GM12878 (cell line): Measurements from ENCODE around the gene CAB39. TPM values are rescaled to one million over a fixed set of nuclear protein-coding genes. Genes with fewer than 3 reads are reported as not detected.

Source experiments
- ATAC-seq: fragments of 200-7000 bp; cut with Tn5 transposase; 3 replicates; pipeline ENCODE4 v1.9.1; 2020; ENCODE audit warnings: mild to moderate bottlenecking, moderate library complexity
- BruUV-seq: library from RNA; stranded (reverse); fragments of 400-500 nt; replicated peaks from 2 replicates; lab custom pipeline; 2021; lab: Mats Ljungman, UMichigan
- CTCF ChIA-PET: fragments of 300-600 bp; sonication (Branson Sonifier 250); formaldehyde crosslinking; extraction: SDS; loops from one replicate; lab custom pipeline; 2021; ENCODE audit warnings: inconsistent platforms; lab: Yijun Ruan, JAX
- POLR2A ChIA-PET: fragments of 350-600 bp; formaldehyde crosslinking; extraction: SDS; loops from one replicate; lab custom pipeline; 2021; ENCODE audit warnings: inconsistent platforms; lab: Charles Lee
- RAD21 ChIA-PET: fragments of 300-600 bp; sonication (Branson Sonifier 250); formaldehyde crosslinking; loops from one replicate; lab custom pipeline; 2023; ENCODE audit warnings: antibody characterized with exemption; ENCODE audit not compliant: unreplicated experiment; lab: Charles Lee
- SMC1A ChIA-PET: fragments of 300-600 bp; sonication (Branson Sonifier 250); formaldehyde crosslinking; loops from one replicate; lab custom pipeline; 2023; ENCODE audit not compliant: unreplicated experiment, uncharacterized antibody; lab: Charles Lee
- DNase-seq: peaks from one replicate; pipeline ENCODE4 v3.0.0-alpha.2; 2011; ENCODE audit warnings: low read depth, low spot score
- FAIRE-seq: peaks from 3 replicates; lab custom pipeline; 2011; peaks lifted over from hg19 to GRCh38; lab: Jason Lieb, UNC
- H2AFZ ChIP-seq: 2 replicates; pipeline ENCODE4 v1.6.0; 2011; ENCODE audit warnings: low read depth, low read length, control low read depth; ENCODE audit not compliant: control insufficient read depth
- H3K27ac ChIP-seq: 2 replicates; pipeline ENCODE4 v1.5.1; 2011; ENCODE audit warnings: control low read depth; ENCODE audit not compliant: control insufficient read depth, insufficient read depth
- H3K27me3 ChIP-seq, 2 experiments: replicated peaks in 1 of 2; 2 replicates each; pipeline versions ENCODE4 v1.6.0 to v1.6.1; 2011; ENCODE audit warnings: low read length in 1 of 2; ENCODE audit not compliant: control insufficient read depth in 2 of 2, insufficient read depth in 2 of 2
- H3K36me3 ChIP-seq, 2 experiments: 2 replicates each; pipeline ENCODE4 v1.5.1; 2011; ENCODE audit warnings: low read length in 1 of 2; ENCODE audit not compliant: control insufficient read depth in 2 of 2, insufficient read depth in 2 of 2
- H3K4me1 ChIP-seq: 2 replicates; pipeline ENCODE4 v1.6.1; 2011; ENCODE audit warnings: mild to moderate bottlenecking, low read length, moderate library complexity, mixed read lengths; ENCODE audit not compliant: control insufficient read depth, insufficient read depth
- H3K4me2 ChIP-seq: 2 replicates; pipeline ENCODE4 v1.6.0; 2011; ENCODE audit warnings: control low read depth; ENCODE audit not compliant: control insufficient read depth, insufficient read depth
- H3K4me3 ChIP-seq: fragments of 200-600 bp; sonication (generic); 2 replicates; pipeline ENCODE4 v1.5.1; 2016
- H3K79me2 ChIP-seq: 2 replicates; pipeline ENCODE4 v1.6.0; 2011; ENCODE audit warnings: low read length; ENCODE audit not compliant: control insufficient read depth, insufficient read depth
- H3K9ac ChIP-seq: 2 replicates; pipeline ENCODE4 v1.8.0; 2011; ENCODE audit warnings: low read length, control low read depth, mixed read lengths; ENCODE audit not compliant: control insufficient read depth, insufficient read depth
- H3K9me3 ChIP-seq: replicated peaks from 3 replicates; pipeline ENCODE4 v1.5.1; 2011; ENCODE audit warnings: mild to moderate bottlenecking, low read length; ENCODE audit not compliant: control insufficient read depth, insufficient read depth
- H4K20me1 ChIP-seq: 2 replicates; pipeline ENCODE4 v1.6.0; 2011; ENCODE audit not compliant: control insufficient read depth, insufficient read depth
- BHLHE40 ChIP-seq, 2 experiments: fragments of 450-650 bp in 1 of 2; IDR thresholded peaks; 2 replicates each; pipeline ENCODE4 v1.6.1; 2011 to 2017; ENCODE audit warnings: low read depth in 2 of 2, borderline replicate concordance in 1 of 2, improper control_type of control experiment in 1 of 2, low read length in 1 of 2, mild to moderate bottlenecking in 1 of 2
- DPF2 ChIP-seq: fragments of 450-650 bp; IDR thresholded peaks from 2 replicates; pipeline ENCODE4 v1.6.1; 2017; ENCODE audit warnings: mild to moderate bottlenecking
- HDAC6 ChIP-seq: fragments of 200-600 bp; sonication (generic); IDR thresholded peaks from one replicate; pipeline ENCODE4 v1.8.0; 2017; ENCODE audit warnings: antibody characterized with exemption; ENCODE audit not compliant: unreplicated experiment
- NR2C2 ChIP-seq: IDR thresholded peaks from 2 replicates; pipeline ENCODE4 v1.6.1; 2011; ENCODE audit warnings: borderline replicate concordance, low read depth; ENCODE audit not compliant: control insufficient read depth, insufficient read length
- ZBED1 ChIP-seq: IDR thresholded peaks from 2 replicates; pipeline ENCODE4 v1.6.1; 2016; ENCODE audit warnings: borderline replicate concordance
- WGBS: methylation state at CpG from one replicate; pipeline ENCODE4 v1.1.6; 2016; ENCODE audit warnings: low lambda C conversion rate; ENCODE audit not compliant: insufficient replicate concordance, insufficient coverage; ENCODE audit errors: missing lambda C conversion rate; 5-methylcytosine and 5-hydroxymethylcytosine counted together
- in situ Hi-C: fragments of 300-500 bp; cut with MboI; formaldehyde crosslinking; loops from 9 replicates; pipeline ENCODE4 v1.14.3; 2018; ENCODE audit warnings: mixed read lengths
- intact Hi-C: fragments of 100-400 bp; cut with micrococcal nuclease; formaldehyde crosslinking; loops from one replicate; pipeline ENCODE4 v1.14.2; 2022; ENCODE audit not compliant: unreplicated experiment
- polyA plus RNA-seq, 11 experiments: library from polyadenylated mRNA; depleted of rRNA in 4 of 11; unstranded in 6 of 11; stranded (reverse) in 5 of 11; fragments of >200 nt; fragmentation: Nextera tagmentation in 4 of 11; fragmentation: Illumina TruSeq in 1 of 11; extraction: Ambion mirVana in 4 of 11; extraction: Trizol in 1 of 11; gene quantifications; 1 replicate in 1 of 11; 2 replicates in 10 of 11; pipeline versions ENCODE4 v1.2.1 to v1.2.3, GENCODE V29; 2011 to 2016; ENCODE audit warnings: inconsistent platforms in 2 of 11, missing spikeins in 2 of 11, low read depth in 1 of 11
- total RNA-seq, 4 experiments: library from RNA; depleted of rRNA in 3 of 4; stranded (reverse); fragments of >200 nt in 3 of 4; fragmentation: Illumina TruSeq in 1 of 4; extraction: Trizol in 1 of 4; gene quantifications; 2 replicates each; pipeline versions ENCODE4 v1.2.1 to v1.2.3, GENCODE V29; 2013 to 2021
- TF ChIP-seq, protein P1 (sequence below): fragments of 450-650 bp; IDR thresholded peaks from 2 replicates; pipeline ENCODE4 v1.6.1; 2017; ENCODE audit warnings: mild to moderate bottlenecking
- TF ChIP-seq, protein P2 (sequence below): fragments of 450-650 bp; IDR thresholded peaks from 2 replicates; pipeline ENCODE4 v1.6.1; 2017; ENCODE audit warnings: low read depth, mild to moderate bottlenecking, moderate library complexity

The CAB39 gene
- total and polyA plus RNA-seq, 10 of the 15 experiments (the other 5 are each of a cell fraction or from before 2014, with no cell fraction given), result 13.3 to 129 (median 62.9) TPM

DNA sequence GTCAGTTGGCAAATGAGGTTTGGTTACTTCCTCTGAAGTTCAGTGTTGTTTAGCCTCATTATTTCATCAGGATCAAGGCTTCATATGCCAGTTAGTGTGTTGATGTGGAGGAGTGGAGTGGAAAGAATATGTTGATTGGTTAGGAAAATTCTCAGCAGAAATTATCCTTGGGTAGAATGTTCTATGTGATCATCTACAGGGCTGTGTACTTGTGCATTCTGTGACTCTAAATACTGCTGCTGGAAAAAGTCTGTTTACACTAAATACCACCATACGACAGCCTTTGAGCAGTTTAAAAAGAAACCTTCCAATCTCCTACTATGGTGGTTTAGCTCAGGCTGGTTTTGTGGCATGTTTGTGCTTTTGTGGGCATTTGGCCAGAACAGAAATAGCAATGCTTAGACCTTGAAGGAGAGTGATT lies 25.8 kb downstream of the CAB39 start (continued):
- TF ChIP-seq BHLHE40 (IDR thresholded peaks at IDR 0.05; ENCODE audit: borderline replicate concordance in 1 of 2, low read depth in 2 of 2, low read length in 1 of 2) (no peak), HDAC6 (no peak), ZBED1 (no peak), NR2C2 (no peak)
- TF ChIP-seq, protein P1, sequence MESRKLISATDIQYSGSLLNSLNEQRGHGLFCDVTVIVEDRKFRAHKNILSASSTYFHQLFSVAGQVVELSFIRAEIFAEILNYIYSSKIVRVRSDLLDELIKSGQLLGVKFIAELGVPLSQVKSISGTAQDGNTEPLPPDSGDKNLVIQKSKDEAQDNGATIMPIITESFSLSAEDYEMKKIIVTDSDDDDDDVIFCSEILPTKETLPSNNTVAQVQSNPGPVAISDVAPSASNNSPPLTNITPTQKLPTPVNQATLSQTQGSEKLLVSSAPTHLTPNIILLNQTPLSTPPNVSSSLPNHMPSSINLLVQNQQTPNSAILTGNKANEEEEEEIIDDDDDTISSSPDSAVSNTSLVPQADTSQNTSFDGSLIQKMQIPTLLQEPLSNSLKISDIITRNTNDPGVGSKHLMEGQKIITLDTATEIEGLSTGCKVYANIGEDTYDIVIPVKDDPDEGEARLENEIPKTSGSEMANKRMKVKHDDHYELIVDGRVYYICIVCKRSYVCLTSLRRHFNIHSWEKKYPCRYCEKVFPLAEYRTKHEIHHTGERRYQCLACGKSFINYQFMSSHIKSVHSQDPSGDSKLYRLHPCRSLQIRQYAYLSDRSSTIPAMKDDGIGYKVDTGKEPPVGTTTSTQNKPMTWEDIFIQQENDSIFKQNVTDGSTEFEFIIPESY, result no peak

DNA sequence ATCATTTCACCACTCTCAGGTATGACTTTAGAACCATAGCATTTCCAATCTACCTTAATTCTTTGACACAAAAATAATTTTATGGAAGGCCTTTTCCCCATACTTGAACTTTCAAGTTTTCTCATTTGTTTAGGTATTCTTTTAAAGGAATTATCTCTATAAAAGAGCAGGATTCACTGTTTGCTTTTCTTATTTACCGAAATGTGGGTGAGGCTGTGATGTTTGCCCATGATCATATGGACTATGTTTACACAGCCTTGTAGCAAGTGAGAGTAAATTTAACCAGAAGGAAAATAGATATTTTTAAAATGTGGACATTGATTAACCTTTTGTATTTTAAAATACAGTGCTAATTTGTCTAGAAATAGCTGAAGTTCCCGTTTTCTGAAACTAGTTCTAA lies 26.3 kb downstream of the CAB39 start:
- peaks cover 4 to 11% of the 10 kb centered on the region in 2 experiments for H3K36me3 ChIP-seq
- no peak overlapping the region for H3K4me2 ChIP-seq
- H2AFZ ChIP-seq, result no peak overlapping the region
- ChIA-PET POLR2A (interaction anchor here (0.9 to 1.6 kb wide), 4 partner anchors 11 to 36 kb away, joined by 3 to 5 read pairs (median 3); no protein-coding TSS in a partner anchor), SMC1A (interaction anchor here (0.6 to 3.3 kb wide), 7 partner anchors 9 to 69 kb away, joined by 3 to 14 read pairs (median 4); no protein-coding TSS in a partner anchor), RAD21 (interaction anchor here (1.4 to 1.6 kb wide), 2 partner anchors 10 to 24 kb away, joined by 4 read pairs; no protein-coding TSS in a partner anchor), CTCF (interaction anchor here (1.0 to 1.6 kb wide), 2 partner anchors 18 to 60 kb away, joined by 3 to 4 read pairs; no protein-coding TSS in a partner anchor)
- FAIRE-seq (no peak), ATAC-seq (no peak), DNase-seq (no peak)
- no peaks in the 10 kb centered on the region for H3K9me3 ChIP-seq
- WGBS, result 91% methylated on average over 2 of the region's 2 CpGs
- no peaks in the 10 kb centered on the region for H3K27me3 ChIP-seq
- no peak overlapping the region for H3K27ac ChIP-seq
- H3K79me2 ChIP-seq, result peaks cover 69% of the 10 kb centered on the region
- H3K4me3 ChIP-seq, result no peak overlapping the region
- in situ Hi-C loops, result no loop called here
- TF ChIP-seq DPF2, result no peak
- TF ChIP-seq, protein P2, sequence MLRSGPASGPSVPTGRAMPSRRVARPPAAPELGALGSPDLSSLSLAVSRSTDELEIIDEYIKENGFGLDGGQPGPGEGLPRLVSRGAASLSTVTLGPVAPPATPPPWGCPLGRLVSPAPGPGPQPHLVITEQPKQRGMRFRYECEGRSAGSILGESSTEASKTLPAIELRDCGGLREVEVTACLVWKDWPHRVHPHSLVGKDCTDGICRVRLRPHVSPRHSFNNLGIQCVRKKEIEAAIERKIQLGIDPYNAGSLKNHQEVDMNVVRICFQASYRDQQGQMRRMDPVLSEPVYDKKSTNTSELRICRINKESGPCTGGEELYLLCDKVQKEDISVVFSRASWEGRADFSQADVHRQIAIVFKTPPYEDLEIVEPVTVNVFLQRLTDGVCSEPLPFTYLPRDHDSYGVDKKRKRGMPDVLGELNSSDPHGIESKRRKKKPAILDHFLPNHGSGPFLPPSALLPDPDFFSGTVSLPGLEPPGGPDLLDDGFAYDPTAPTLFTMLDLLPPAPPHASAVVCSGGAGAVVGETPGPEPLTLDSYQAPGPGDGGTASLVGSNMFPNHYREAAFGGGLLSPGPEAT, result no peak
- peaks cover 23% of the 10 kb centered on the region for H3K4me1 ChIP-seq
- no peak overlapping the region for H3K9ac ChIP-seq
- peaks cover 4% of the 10 kb centered on the region for H4K20me1 ChIP-seq
- no TSS peak for BruUV-seq
- intact Hi-C loops, result no loop called here
